Heart left ventricle (tissue), 16 donors: ENCODE data around the gene PPM1F. TPM values are rescaled to one million over a fixed set of nuclear protein-coding genes. Genes with fewer than 3 reads are reported as not detected.

ENCODE experiments used
- ATAC-seq, 4 donors: fragments of 200-7000 bp; cut with Tn5 transposase; one replicate each; pipeline ENCODE4 v1.9.1; 2020 to 2022; ENCODE audit warnings: moderate library complexity in 4 of 4, mild to moderate bottlenecking in 3 of 4, moderate number of reproducible peaks in 1 of 4
- DNase-seq, 5 donors: peaks; one replicate each; pipeline ENCODE4 v3.0.0-alpha.2; 2020
- H3K27ac ChIP-seq, 12 donors: fragments of 200-600 bp; sonication (generic) in 4 of 12; one replicate each; pipeline versions ENCODE4 v1.5.0 to v1.8.0; 2016 to 2022; ENCODE audit warnings: mild to moderate bottlenecking in 2 of 12
- H3K27me3 ChIP-seq, 9 donors: fragments of 200-600 bp; sonication (generic) in 2 of 9; one replicate each; pipeline versions ENCODE4 v1.5.1 to v1.8.0; 2016 to 2022; ENCODE audit warnings: mild to moderate bottlenecking in 3 of 9
- H3K36me3 ChIP-seq, 9 donors: fragments of 200-600 bp; sonication (generic) in 2 of 9; one replicate each; pipeline versions ENCODE4 v1.5.0 to v1.8.0; 2018 to 2022; ENCODE audit warnings: mild to moderate bottlenecking in 2 of 9
- H3K4me1 ChIP-seq, 12 donors: fragments of 200-600 bp; sonication (generic) in 4 of 12; one replicate each; pipeline versions ENCODE4 v1.5.0 to v1.8.0; 2016 to 2022; ENCODE audit warnings: mild to moderate bottlenecking in 3 of 12
- H3K4me3 ChIP-seq, 12 donors: fragments of 200-600 bp; sonication (generic) in 4 of 12; one replicate each; pipeline versions ENCODE4 v1.5.0 to v1.8.0; 2017 to 2022; ENCODE audit warnings: mild to moderate bottlenecking in 9 of 12, moderate library complexity in 4 of 12
- H3K9me3 ChIP-seq, 12 donors: fragments of 200-600 bp; sonication (generic) in 4 of 12; one replicate each; pipeline versions ENCODE4 v1.5.0 to v1.8.0; 2016 to 2022; ENCODE audit warnings: mild to moderate bottlenecking in 1 of 12
- CTCF ChIP-seq, 12 donors: fragments of 200-600 bp; sonication (generic) in 4 of 12; IDR thresholded peaks; one replicate each; pipeline versions ENCODE4 v1.5.0 to v1.8.0; 2018 to 2022; ENCODE audit warnings: antibody characterized with exemption in 12 of 12, mild to moderate bottlenecking in 5 of 12
- POLR2A ChIP-seq, 2 donors: fragments of 450-650 bp; IDR thresholded peaks; one replicate each; pipeline ENCODE4 v1.6.1; 2017; ENCODE audit warnings: antibody characterized with exemption in 2 of 2, mild to moderate bottlenecking in 2 of 2, moderate library complexity in 2 of 2
- WGBS, 4 donors: extraction: QIAGEN DNeasy Blood & Tissue Kit in 2 of 4; methylation state at CpG; one replicate each; pipeline versions ENCODE4 v1.1.5 to v1.1.7; 2013 to 2018; 5-methylcytosine and 5-hydroxymethylcytosine counted together
- intact Hi-C, 10 donors: fragments of 100-400 bp; cut with DNase I; formaldehyde crosslinking; loops; one replicate each; pipeline versions ENCODE4 v1.11.1 to v1.14.2; 2022
- polyA plus RNA-seq, 2 donors: library from polyadenylated mRNA; stranded (reverse); fragments of 200-250 nt; gene quantifications; one replicate each; pipeline ENCODE4 v1.2.3, GENCODE V29; 2013
- total RNA-seq, 9 donors: library from RNA; depleted of rRNA in 2 of 9; stranded (reverse); fragments of >200 nt in 2 of 9; fragmentation: NEBNext Ultra II Directional in 3 of 9; extraction: Animal tissue kit (Norgen Biotek cat#: 25700) in 3 of 9; gene quantifications; one replicate each; pipeline versions ENCODE4 v1.1.0 to v1.2.4, GENCODE V29; 2016 to 2023
- donor health status: ischemic (EF 13 %, LVEDD 7.1; RV severe dilation, severe dysfunction).
- donor health status: healthy with polysubstance abuse.
- donor health status: DM: no; HTN: yes; CAD: no.
- donor health status: DM: no; HTN: no; CAD: no.
- donor health status: ischemic (EF 25% LVEDD 6.9; RV normal size, moderate dysfunction).
- donor health status: ischemic (EF 25% LVEDD 5.7; RV mildly dilated, moderate dysfunction).
- donor health status: healthy.
- donor health status: DM: yes; HTN: yes; CAD: no.
- donor health status: ischemic (EF 35%, LVEDD 5.7; RV mildly dilated, moderate dysfunction).
- donor health status: nonischemic (EF 11% LVEDD 7.7; RV severe dilation, severe dysfunction).
- donor health status: DM: yes; HTN: yes; CAD: no.
- donor health status: PGD.
- donor health status: ischemic (EF 29% LVEDD 5.4; RV normal size, mild dysfunction).
- donor health status: nonischemic (EF 23%, LVEDD 6.1; RV moderate dilation, normal function).

The PPM1F gene
- total and polyA plus RNA-seq, 11 donors, result 12.1 to 51.1 (median 20.2) TPM

DNA sequence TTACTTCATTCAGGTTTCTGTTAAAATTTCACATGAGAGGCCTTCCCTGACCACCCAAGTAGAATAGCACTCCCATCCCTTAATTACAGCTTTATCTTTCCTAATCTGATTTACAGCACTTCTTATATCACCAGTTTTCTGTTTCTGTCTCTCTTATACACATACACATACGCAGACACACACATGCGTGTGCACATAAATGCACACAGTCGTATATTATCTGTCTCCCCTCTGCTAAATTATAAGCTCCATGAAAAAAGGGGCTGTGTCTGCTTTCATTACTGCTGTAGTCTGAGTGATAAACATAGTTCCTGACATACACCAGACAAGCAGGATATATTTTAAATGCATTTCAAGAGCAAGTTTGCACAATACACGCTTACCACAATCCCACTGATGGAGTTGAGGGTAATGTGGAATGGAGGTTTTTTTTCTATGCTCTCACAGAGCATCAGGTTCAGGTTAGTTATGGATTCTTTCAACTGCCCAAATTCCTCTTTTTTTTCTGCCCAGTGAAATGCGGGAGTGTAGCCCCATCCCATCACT is 43.6 kb upstream of the PPM1F start:
- intact Hi-C loops, result no loop called here
- TF ChIP-seq CTCF (IDR thresholded peaks at IDR 0.05), result no peak
- TF ChIP-seq POLR2A (IDR thresholded peaks at IDR 0.05), result no peak
- WGBS, 4 donors, result 87 to 93% (median 91%) methylated on average over 5 of the region's 5 CpGs
- Histone ChIP-seq H3K27ac (no peak overlapping the region), H3K9me3 (no peaks in the 10 kb centered on the region), H3K4me3 (no peak overlapping the region), H3K27me3 (no peaks in the 10 kb centered on the region), H3K4me1 (no peaks in the 10 kb centered on the region), H3K36me3 (no peaks in the 10 kb centered on the region)
- no peak for DNase-seq
- ATAC-seq, result no peak

DNA sequence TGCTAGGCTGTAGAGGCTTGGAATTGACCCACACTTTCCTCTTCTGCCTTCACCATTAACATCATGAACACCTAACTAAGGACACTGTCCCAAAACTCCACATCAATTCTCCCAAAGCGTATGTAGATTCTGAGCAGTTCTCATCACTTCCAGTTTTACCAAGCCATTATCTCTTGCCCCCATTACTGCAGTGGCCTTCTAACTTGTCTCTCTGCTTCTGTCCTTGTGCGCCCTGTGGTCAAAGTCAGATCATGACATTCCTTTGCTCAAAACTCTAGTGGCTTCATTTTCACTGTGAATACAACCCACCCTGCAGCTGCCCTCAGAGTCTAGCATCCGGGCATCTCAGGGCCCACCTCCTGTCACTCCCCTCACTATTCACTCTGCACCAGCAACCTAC is 43.0 kb upstream of the PPM1F start:
- no peak overlapping the region for H3K27ac ChIP-seq
- TF ChIP-seq CTCF (IDR thresholded peaks at IDR 0.05), result no peak
- no peak for TF ChIP-seq POLR2A (IDR thresholded peaks at IDR 0.05)
- H3K36me3 ChIP-seq, result no peaks in the 10 kb centered on the region
- intact Hi-C loops, result no loop called here
- H3K4me1 ChIP-seq, result no peaks in the 10 kb centered on the region
- 86 to 93% (median 91%) methylated on average over 3 of the region's 3 CpGs for WGBS, 4 donors
- no peaks in the 10 kb centered on the region for H3K9me3 ChIP-seq
- ATAC-seq (no peak), DNase-seq (no peak)
- H3K4me3 ChIP-seq, result no peak overlapping the region
- H3K27me3 ChIP-seq, result peaks cover 0 to 3% (median 0%) of the 10 kb centered on the region in 9 donors

DNA sequence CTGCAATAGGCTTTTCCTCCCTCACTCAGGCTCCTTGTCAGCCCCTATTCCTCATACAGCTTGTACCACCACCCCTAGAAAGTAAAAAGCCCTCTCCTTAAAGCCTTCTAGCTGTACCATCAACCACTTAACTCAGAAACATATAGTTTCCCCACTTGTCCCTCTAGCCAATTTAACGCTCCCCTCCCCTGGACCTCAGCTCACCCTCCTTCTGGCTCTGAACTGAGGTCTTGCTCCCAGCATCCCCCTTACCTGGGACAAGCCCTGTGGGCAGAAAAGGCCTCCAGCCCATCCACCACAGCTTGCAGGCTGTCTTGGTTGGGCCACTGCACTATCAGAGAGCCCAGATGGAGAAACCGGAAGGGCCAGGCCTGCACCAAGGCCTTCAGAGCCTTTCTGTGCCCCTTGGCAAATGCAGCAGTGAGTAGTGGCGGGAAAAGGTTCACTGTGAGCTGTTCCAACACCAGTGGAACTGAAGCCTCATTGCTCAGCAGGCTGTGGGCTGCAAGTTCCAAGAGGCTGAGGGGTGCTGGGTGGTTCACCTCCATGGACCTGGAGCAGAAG is 42.3 kb upstream of the PPM1F start:
- no peak for TF ChIP-seq CTCF (IDR thresholded peaks at IDR 0.05)
- TF ChIP-seq POLR2A (IDR thresholded peaks at IDR 0.05), result no peak
- H3K27ac ChIP-seq, result no peak overlapping the region
- WGBS, 4 donors, result 92 to 99% (median 97%) methylated on average over 3 of the region's 3 CpGs
- intact Hi-C loops, result no loop called here
- H3K36me3 ChIP-seq, result no peaks in the 10 kb centered on the region
- H3K9me3 ChIP-seq, result no peaks in the 10 kb centered on the region
- H3K27me3 ChIP-seq, result peaks cover 0 to 7% (median 0%) of the 10 kb centered on the region in 9 donors
- no peak for DNase-seq
- ATAC-seq, result no peak
- H3K4me1 ChIP-seq, result no peaks in the 10 kb centered on the region
- H3K4me3 ChIP-seq, result no peak overlapping the region

- ATAC-seq (no peak), DNase-seq (no peak)
- Histone ChIP-seq H3K36me3 (no peaks in the 10 kb centered on the region), H3K9me3 (no peaks in the 10 kb centered on the region), H3K4me3 (no peak overlapping the region), H3K4me1 (no peaks in the 10 kb centered on the region), H3K27me3 (peaks cover 0 to 7% (median 0%) of the 10 kb centered on the region in 9 donors), H3K27ac (no peak overlapping the region)
- intact Hi-C loops, result no loop called here
- TF ChIP-seq POLR2A (IDR thresholded peaks at IDR 0.05) (no peak), CTCF (IDR thresholded peaks at IDR 0.05) (no peak)
- WGBS, 4 donors, result 79 to 81% (median 80%) methylated on average over 7 of the region's 7 CpGs
Measured at GRCh38 chr22:21992593-21993237, 40.1 kb upstream of the PPM1F start.
